ENCODE measurements around the gene CCL5. TPM values are rescaled to one million over a fixed set of nuclear protein-coding genes. Genes with fewer than 3 reads are reported as not detected.

The CCL5 gene
- total RNA-seq, 1 experiment from 2014 or later = 0.34 TPM

- ChIA-PET POLR2A (no interaction called here), CTCF (no interaction called here), RAD21 (ENCODE audit: low non-redundant PET in 1 of 2, low total read pairs in 2 of 2, uncharacterized antibody in 2 of 2, unreplicated experiment in 2 of 2) (no interaction called here)
- no peak overlapping the region for H2AFZ ChIP-seq (ENCODE audit: low read depth, low read length, poor library complexity, severe bottlenecking)
- BruUV-seq (replicated peaks) = no TSS peak
- intact Hi-C loops (cut with micrococcal nuclease) = no loop called here
- no peaks in the 10 kb centered on the region for H3K9me3 ChIP-seq (ENCODE audit: control insufficient read depth in 1 of 2, insufficient read depth in 1 of 2, low read depth in 1 of 2, low read length in 2 of 2)
- no peaks in the 10 kb centered on the region for H3K36me3 ChIP-seq (ENCODE audit: control insufficient read depth in 1 of 2, insufficient read depth in 2 of 2, low read length in 2 of 2)
- H3K4me3 ChIP-seq (replicated peaks in 1 of 2; ENCODE audit: low read depth in 1 of 2, low read length in 2 of 2) = no peak overlapping the region
- H3K9ac ChIP-seq (ENCODE audit: low read length) = no peak overlapping the region
- no peak overlapping the region for H3K27ac ChIP-seq (ENCODE audit: low read depth, low read length)
- H3K4me2 ChIP-seq (ENCODE audit: low read length) = no peak overlapping the region
- H3K4me1 ChIP-seq (ENCODE audit: control insufficient read depth in 1 of 2, insufficient read depth in 2 of 2, low read length in 2 of 2) = no peaks in the 10 kb centered on the region
- no peaks in the 10 kb centered on the region for H3K79me2 ChIP-seq (ENCODE audit: insufficient read depth, low read length)
- no peaks in the 10 kb centered on the region for H3K27me3 ChIP-seq (ENCODE audit: insufficient read depth, low read length)
- no peaks in the 10 kb centered on the region for H3K9me2 ChIP-seq (ENCODE audit: insufficient read depth)
- TF ChIP-seq ZNF274 (IDR thresholded peaks at IDR 0.05; ENCODE audit: low read depth, low read length) (no peak), JUND (IDR thresholded peaks at IDR 0.05) (no peak), EGR1 (IDR thresholded peaks at IDR 0.05; ENCODE audit: low read depth) (no peak), POLR2AphosphoS5 (IDR thresholded peaks at IDR 0.05; ENCODE audit: low read depth, low read length) (no peak), SP1 (IDR thresholded peaks at IDR 0.05; ENCODE audit: low read depth) (no peak), ZFX (IDR thresholded peaks at IDR 0.05) (no peak), RAD21 (IDR thresholded peaks at IDR 0.05; ENCODE audit: low read depth) (no peak), EZH2 (IDR thresholded peaks at IDR 0.05) (no peak), TCF7L2 (IDR thresholded peaks at IDR 0.05; ENCODE audit: borderline replicate concordance, extremely low read depth, insufficient read depth, insufficient read length) (no peak), SIN3A (IDR thresholded peaks at IDR 0.05; ENCODE audit: low read depth) (no peak), ELF1 (IDR thresholded peaks at IDR 0.05; ENCODE audit: borderline replicate concordance, low read depth) (no peak), YY1 (IDR thresholded peaks at IDR 0.05; ENCODE audit: extremely low read depth, insufficient replicate concordance, low read depth, low read length) (no peak), ZBTB33 (IDR thresholded peaks at IDR 0.05; ENCODE audit: extremely low read depth, insufficient replicate concordance, low read length) (no peak), EZH2phosphoT487 (IDR thresholded peaks at IDR 0.05; ENCODE audit: borderline replicate concordance) (no peak), MAX (IDR thresholded peaks at IDR 0.05) (no peak), CTCF (IDR thresholded peaks at IDR 0.05 in 2 of 3, conservative IDR thresholded peaks at IDR 0.05 in 1 of 3; ENCODE audit: borderline replicate concordance in 1 of 3, insufficient read depth in 1 of 3, low read depth in 2 of 3, low read length in 2 of 3) (no peak)
- H4K20me1 ChIP-seq (ENCODE audit: insufficient read depth) = no peaks in the 10 kb centered on the region
- DNase-seq (ENCODE audit: low read depth, low spot score) (no peak), ATAC-seq (no peak)
These were observed 7.8 kb downstream of the CCL5 start for GRCh38 chr17:35872196-35872980.

Data from HCT116 (cell line).